ENCODE measurements around the gene TRHDE. TPM values are rescaled to one million over a fixed set of nuclear protein-coding genes. Genes with fewer than 3 reads are reported as not detected.

Gene TRHDE
- total and polyA plus RNA-seq, 9 donors, result 3.4 to 35.5 (median 18.2) TPM

DNA sequence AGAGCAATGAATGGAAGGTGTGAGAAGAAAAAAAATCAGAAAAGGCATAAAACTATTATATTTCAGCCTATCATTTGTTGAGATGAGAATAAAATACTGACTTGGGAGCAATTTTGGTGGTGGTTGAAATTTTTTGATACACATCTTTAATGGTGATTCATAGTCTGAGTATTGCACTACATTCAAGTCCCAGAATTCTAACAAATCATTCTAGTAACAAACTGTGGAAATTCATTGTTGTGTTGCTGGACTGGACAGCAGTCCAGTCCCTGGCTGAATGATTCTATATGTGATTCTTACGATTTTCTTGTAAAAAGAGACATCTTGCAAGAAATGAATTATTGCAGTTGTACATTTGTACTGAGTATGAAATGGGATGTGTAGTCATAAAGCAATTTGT, 268.6 kb downstream of the TRHDE start:
- Histone ChIP-seq H3K27me3 (no peaks in the 10 kb centered on the region), H3K36me3 (no peaks in the 10 kb centered on the region), H3K4me1 (ENCODE audit: insufficient read depth) (no peaks in the 10 kb centered on the region), H3K4me3 (no peak overlapping the region), H3K9me3 (no peaks in the 10 kb centered on the region), H3K27ac (no peak overlapping the region)
- no peak for TF ChIP-seq POLR2A (IDR thresholded peaks at IDR 0.05)
- TF ChIP-seq, protein P1, sequence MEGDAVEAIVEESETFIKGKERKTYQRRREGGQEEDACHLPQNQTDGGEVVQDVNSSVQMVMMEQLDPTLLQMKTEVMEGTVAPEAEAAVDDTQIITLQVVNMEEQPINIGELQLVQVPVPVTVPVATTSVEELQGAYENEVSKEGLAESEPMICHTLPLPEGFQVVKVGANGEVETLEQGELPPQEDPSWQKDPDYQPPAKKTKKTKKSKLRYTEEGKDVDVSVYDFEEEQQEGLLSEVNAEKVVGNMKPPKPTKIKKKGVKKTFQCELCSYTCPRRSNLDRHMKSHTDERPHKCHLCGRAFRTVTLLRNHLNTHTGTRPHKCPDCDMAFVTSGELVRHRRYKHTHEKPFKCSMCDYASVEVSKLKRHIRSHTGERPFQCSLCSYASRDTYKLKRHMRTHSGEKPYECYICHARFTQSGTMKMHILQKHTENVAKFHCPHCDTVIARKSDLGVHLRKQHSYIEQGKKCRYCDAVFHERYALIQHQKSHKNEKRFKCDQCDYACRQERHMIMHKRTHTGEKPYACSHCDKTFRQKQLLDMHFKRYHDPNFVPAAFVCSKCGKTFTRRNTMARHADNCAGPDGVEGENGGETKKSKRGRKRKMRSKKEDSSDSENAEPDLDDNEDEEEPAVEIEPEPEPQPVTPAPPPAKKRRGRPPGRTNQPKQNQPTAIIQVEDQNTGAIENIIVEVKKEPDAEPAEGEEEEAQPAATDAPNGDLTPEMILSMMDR (IDR thresholded peaks at IDR 0.05), result no peak
- no peak for TF ChIP-seq EP300 (IDR thresholded peaks at IDR 0.05)
- intact Hi-C loops (cut with DNase I), result no loop called here
- no peak for DNase-seq
- 74 to 88% (median 82%) methylated on average over 1 of the region's 1 CpG for WGBS, 3 donors

DNA sequence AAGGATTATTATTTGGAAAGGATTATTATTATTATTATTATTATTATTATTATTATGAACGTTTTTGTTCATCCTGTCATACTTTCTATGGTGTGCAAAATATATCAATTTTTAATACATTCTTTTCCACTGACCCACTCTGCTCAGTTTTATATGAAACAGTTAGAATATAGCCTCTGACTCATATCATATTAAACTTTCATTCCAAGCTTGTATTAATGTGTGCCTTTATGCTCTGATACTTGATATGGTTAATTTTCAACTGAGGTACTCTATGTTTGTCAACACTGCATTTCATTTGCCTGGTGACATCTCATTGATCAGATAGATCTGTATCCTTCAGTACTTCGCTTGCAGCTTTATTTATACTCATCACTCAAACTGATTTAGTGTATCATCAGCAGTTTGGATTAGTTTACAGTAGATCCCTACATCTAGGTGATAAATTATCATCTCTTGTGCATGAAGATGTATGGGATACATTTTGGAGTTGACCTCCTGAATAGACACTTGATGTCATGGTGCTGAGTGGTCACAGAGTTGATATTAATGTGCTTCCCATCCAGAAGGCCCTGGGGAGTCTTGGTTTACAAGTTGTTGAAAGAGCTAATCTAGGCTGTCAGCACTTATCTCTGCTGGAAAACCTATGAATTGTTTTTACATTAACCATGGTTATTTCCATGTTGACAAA, 271.8 kb downstream of the TRHDE start:
- intact Hi-C loops (cut with DNase I), result no loop called here
- TF ChIP-seq, protein P1 (IDR thresholded peaks at IDR 0.05), result no peak
- no peak for TF ChIP-seq EP300 (IDR thresholded peaks at IDR 0.05)
- no peak for TF ChIP-seq POLR2A (IDR thresholded peaks at IDR 0.05)
- Histone ChIP-seq H3K27me3 (no peaks in the 10 kb centered on the region), H3K9me3 (no peaks in the 10 kb centered on the region), H3K36me3 (no peaks in the 10 kb centered on the region), H3K4me3 (no peak overlapping the region), H3K27ac (no peak overlapping the region), H3K4me1 (ENCODE audit: insufficient read depth) (no peaks in the 10 kb centered on the region)
- no peak for DNase-seq
- WGBS, 3 donors, result 62 to 75% (median 63%) methylated on average over 2 of the region's 2 CpGs

DNA sequence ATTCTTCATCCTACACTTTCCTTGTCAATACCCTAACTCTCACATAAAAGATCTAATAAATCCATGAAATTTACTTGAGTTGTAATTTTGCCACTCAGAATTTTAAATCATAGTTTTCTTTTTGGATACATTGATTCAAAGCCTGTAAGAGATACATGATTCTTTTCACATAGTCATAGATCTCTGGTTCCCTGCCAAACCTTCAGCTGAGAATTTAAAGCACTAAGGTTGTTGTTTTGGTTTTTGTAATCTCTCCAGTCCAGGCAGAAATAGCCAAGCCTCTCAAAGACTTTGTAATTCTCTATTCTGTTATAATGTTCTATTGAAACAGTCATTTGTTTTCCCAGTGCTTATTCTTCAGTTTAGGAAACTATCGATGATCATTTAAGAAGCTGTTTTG, 273.9 kb downstream of the TRHDE start:
- no peaks in the 10 kb centered on the region for H3K4me1 ChIP-seq (ENCODE audit: insufficient read depth)
- intact Hi-C loops (cut with DNase I), result no loop called here
- TF ChIP-seq EP300 (IDR thresholded peaks at IDR 0.05) (no peak), POLR2A (IDR thresholded peaks at IDR 0.05) (no peak)
- TF ChIP-seq, protein P1 (IDR thresholded peaks at IDR 0.05), result no peak
- 8 to 24% (median 10%) methylated on average over 1 of the region's 1 CpG for WGBS, 3 donors
- DNase-seq, result no peak
- no peaks in the 10 kb centered on the region for H3K27me3 ChIP-seq
- H3K9me3 ChIP-seq, result no peaks in the 10 kb centered on the region
- H3K36me3 ChIP-seq, result no peaks in the 10 kb centered on the region
- no peak overlapping the region for H3K27ac ChIP-seq
- H3K4me3 ChIP-seq, result no peak overlapping the region

DNA sequence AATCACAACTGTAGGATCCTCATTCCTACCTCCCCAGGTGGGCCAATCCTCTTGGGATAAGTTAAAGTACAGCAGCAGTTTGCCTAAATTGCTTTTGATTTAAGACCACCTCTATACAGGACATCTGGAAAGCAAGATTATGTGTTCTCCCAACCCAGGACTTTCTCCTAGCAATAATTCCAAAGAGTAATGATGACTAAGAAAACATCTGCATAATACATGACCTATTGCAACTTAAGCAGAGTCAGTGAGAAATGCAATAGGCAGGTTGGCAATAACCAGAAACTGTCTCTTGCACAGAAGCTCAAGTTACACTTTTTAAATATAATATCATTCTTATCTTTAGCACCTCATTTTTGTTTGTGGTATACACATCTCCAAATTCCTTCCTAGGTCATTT, 275.4 kb downstream of the TRHDE start:
- Histone ChIP-seq H3K4me3 (no peak overlapping the region), H3K4me1 (ENCODE audit: insufficient read depth) (no peaks in the 10 kb centered on the region), H3K9me3 (no peaks in the 10 kb centered on the region), H3K27ac (no peak overlapping the region), H3K27me3 (no peaks in the 10 kb centered on the region), H3K36me3 (no peaks in the 10 kb centered on the region)
- TF ChIP-seq EP300 (IDR thresholded peaks at IDR 0.05), result no peak
- no peak for TF ChIP-seq POLR2A (IDR thresholded peaks at IDR 0.05)
- TF ChIP-seq, protein P1 (IDR thresholded peaks at IDR 0.05), result no peak
- intact Hi-C loops (cut with DNase I), result no loop called here
- DNase-seq, result no peak
